ENCODE measurements around the gene ADARB2. TPM values are rescaled to one million over a fixed set of nuclear protein-coding genes. Genes with fewer than 3 reads are reported as not detected.

The ADARB2 gene
- total RNA-seq, 2 donors from 2014 or later: not detected

DNA sequence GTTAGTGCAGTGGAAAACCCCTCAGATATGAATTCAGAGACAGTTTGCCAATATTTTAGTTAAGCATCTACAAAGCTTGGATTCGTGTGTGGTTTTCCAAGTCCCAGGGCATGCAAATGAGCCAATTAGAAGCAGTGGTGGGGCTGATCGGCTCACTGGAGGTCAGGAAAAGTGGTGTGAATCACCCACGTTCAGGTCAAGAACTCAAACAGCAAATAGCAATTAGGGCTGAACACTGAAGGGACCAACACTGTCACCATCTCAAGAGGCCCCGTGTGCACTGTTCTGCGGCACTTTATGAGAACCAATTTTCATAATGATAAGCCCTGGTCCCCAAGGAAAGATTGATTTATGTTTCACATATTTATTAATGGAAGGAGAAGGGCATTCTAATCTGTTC lies 68.9 kb downstream of the ADARB2 start:
- intact Hi-C loops (cut with DNase I): no loop called here
- DNase-seq (ENCODE audit: low spot score): peak; percentile 28

GRCh38 chr10:1667392-1667791 lies 69.9 kb downstream of the ADARB2 start:
- DNase-seq (ENCODE audit: low spot score): no peak
- intact Hi-C loops (cut with DNase I): no loop called here

- no peak for DNase-seq (ENCODE audit: low spot score)
- intact Hi-C loops (cut with DNase I): no loop called here
Measured at GRCh38 chr10:1666147-1666546, 71.2 kb downstream of the ADARB2 start.

GRCh38 chr10:1665681-1666080 lies 71.6 kb downstream of the ADARB2 start:
- DNase-seq (ENCODE audit: low spot score): peak; percentile 66
- intact Hi-C loops (cut with DNase I): no loop called here

GRCh38 chr10:1665021-1665661 lies 72.2 kb downstream of the ADARB2 start:
- peak; percentile 67 for DNase-seq (ENCODE audit: low spot score)
- intact Hi-C loops (cut with DNase I): no loop called here

DNA sequence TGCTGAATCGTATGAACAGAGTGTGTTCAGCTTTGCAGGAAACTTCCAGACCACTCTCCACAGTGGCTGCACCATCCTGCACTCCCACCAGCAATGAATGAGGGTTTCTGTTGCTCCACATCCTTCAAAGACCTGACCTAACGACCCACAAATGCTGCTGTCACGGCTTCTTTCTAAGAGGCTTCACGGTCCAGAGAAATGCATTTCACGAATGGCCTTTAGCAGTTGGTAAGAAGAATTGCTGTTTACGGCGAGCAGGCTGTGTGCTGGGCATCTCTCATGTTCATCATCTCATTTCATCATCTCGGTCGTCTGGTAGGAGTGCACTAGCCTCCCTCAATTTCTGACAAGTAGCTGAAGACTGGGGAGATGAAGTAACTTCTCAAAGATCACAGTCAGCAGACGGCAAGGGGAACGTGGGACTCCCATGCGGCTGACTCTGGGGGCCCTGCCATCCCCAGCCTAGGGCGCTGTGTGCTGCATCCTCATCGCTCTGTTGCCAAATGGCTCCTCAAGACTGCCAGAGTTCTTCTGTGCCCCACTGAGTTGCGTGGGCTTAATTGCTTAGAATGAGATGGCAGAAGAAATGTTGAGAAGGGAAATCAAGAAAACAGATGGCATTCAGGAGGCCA lies 72.9 kb downstream of the ADARB2 start:
- peak; percentile 44 for DNase-seq (ENCODE audit: low spot score)
- intact Hi-C loops (cut with DNase I): no loop called here

DNA sequence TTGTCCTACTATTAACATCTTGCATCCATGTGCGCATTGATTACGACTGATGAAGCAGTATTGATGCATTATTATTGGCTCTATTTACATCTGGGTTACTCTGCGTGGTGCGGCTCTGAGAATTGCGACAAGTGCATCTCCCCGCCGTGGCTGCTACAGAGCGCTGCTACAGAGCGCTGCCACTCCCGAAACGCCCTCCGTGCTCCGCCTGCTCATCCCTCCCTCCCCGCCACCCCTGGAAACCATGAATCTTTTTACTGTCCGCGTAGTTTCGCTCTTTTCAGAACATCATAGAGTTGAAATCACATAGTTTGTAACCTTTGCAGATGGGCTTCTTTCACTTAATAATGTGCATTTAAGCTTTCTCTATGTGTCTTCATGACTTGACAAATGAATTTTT lies 74.1 kb downstream of the ADARB2 start:
- DNase-seq (ENCODE audit: low spot score): no peak
- intact Hi-C loops (cut with DNase I): no loop called here

DNA sequence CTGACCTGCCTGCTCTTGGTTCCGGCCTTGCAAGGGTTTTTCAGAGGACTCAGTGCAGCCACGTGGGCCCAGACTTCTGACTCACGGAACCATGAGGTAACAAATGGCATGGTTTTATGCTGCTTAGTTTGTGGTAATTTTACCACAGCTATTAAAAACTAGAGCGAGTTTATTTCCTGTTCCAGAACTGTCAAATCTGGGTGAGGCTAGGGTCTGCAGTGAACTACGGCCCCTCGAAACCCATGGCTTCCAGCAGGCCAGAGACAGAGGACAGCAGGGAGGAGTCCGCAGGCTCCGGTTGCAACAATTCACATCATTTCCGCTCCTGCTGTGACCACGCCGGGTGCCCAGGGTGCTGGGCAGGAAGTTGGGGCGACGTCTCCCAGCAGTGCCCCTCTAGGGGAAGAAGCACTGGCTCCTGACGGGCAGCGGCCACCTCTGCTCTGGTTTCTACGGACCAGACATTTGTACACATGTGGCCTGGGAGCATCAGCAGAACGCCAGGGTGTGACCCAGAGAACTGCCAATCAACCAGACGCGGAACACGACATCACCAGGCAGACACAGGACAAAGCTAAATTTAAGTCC lies 74.8 kb downstream of the ADARB2 start:
- peak; percentile 72 for DNase-seq (ENCODE audit: low spot score)
- intact Hi-C loops (cut with DNase I): no loop called here

GRCh38 chr10:1661859-1662437 lies 75.4 kb downstream of the ADARB2 start:
- peak; percentile 62 for DNase-seq (ENCODE audit: low spot score)
- intact Hi-C loops (cut with DNase I): no loop called here

DNA sequence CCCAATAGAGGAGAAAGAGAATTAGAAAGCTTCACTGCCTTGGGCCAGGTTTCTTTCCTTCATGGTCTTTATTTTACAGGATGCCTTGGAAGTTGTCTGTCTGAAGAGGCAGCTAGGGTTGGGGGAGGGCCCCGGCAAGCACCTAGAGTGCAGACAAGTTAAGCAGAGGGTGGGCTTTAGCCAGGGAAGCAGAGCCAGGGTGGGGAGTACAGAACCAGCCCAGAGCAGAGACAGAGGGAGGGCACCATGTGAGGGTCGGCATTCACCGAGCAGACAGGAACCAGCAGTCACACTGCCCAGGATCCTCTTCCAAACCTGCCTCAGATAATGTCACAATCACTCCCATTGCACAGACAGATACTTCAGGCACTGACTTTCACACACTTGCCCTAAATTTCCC lies 75.9 kb downstream of the ADARB2 start:
- intact Hi-C loops (cut with DNase I): no loop called here
- DNase-seq (ENCODE audit: low spot score): peak; percentile 48

DNA sequence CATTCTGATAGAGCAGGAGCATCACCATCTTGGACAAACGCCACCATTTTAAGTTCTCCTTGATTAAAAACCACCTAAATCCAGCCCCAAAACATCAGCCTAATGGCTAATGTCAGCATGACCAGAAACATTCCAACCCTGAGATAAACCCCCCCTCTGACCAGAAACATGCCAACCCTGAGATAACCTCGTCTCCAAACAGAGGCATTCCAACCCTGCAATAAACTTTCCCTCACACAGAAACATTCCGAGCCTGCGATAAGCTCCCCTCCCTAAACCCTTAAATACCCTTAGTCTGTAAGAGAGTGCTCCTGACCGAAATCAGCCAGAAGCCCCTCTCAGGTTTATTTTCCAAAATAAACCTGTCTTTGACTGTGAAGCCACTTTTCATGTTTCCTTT lies 76.5 kb downstream of the ADARB2 start:
- no peak for DNase-seq (ENCODE audit: low spot score)
- intact Hi-C loops (cut with DNase I): no loop called here

- intact Hi-C loops (cut with DNase I): no loop called here
- no peak for DNase-seq (ENCODE audit: low spot score)
Measured at GRCh38 chr10:1660386-1660785, 76.9 kb downstream of the ADARB2 start.

GRCh38 chr10:1659221-1659791 lies 78.0 kb downstream of the ADARB2 start:
- intact Hi-C loops (cut with DNase I): no loop called here
- peak; percentile 67 for DNase-seq (ENCODE audit: low spot score)

DNA sequence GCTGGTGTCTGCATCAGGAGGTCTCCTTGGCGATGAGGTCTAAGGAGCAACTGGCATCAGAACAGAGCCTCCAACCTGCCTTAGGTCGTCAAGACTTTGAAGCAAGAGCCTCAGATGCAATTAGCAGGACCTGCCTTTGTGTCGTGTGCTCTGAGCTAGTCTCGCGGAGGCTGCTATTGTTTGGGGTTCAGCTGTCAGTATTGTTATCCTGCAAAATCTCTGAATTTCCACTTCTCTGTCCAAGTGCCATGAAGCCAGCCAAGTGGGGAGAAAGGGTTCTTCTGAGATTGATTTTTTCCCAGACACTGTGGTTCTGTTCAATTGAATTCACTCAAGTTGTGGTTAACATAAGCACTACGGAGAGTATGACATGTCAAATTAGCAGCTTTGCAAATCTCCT lies 78.7 kb downstream of the ADARB2 start:
- no peak for DNase-seq (ENCODE audit: low spot score)
- intact Hi-C loops (cut with DNase I): no loop called here

DNA sequence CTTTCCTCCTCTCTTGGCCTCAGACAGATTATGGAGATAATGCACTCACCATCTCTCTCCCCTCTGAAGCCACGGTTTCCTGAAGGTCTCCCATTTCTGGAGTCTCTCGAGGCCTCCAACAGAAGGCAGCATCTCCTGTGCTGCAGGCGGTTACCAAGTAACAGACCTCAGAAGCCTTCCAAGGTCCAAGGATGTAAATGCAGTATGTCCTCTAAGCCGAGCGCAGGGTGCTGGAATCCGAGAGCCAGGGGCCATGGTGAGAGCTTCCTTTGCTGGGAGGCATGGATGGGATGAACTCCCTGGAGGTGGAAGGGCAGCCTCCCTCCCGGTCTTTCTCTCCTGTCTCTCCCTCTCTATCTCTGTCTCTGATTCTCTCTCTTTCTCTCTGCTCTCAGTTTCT lies 79.8 kb downstream of the ADARB2 start:
- peak; percentile 46 for DNase-seq (ENCODE audit: low spot score)
- intact Hi-C loops (cut with DNase I): no loop called here

DNA sequence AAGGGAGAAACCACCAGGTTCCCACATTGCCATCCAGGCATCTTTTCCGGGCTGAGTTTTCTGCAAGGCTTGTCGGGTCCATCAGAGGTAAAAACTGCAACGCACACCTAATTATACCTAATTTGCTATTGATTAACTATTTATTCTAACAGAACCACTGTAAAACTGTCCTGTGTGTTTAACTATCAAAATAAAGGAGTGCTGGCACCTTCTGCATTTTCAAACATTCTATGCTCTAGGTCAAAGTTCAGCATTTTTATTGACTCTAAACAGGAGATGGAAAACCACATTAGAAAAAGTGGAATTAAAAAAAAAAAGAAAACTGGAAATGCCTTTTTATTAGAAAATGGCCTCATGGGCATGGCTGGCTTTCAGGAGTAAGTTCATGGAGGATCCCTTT lies 82.0 kb downstream of the ADARB2 start:
- no peak for DNase-seq (ENCODE audit: low spot score)
- intact Hi-C loops (cut with DNase I): no loop called here

DNA sequence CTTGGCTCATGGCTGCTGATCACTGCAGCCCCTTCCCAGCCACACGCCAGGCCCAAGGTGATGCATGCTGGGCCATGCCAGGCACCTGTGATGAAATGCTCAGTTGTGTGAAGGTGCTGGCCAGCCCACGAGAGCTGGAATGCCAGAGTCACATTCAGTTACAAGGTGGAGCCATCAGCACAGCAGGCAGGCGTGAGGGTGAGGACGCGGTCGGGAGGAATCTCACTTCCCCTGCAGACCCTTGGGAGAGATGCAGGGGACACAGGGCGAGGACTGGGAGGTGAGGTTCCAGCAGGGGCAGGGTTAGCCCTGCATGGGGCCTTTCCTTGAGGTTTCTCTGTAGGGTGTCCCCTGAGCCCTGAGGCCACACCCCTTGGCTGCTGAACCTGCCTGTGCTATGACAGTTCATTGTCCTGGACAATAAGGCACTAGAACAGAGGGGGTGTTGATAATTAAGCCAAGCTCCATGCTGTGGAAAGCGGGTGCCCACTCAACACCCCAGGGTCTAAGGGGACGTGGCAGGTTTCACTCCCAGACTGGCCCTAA lies 82.4 kb downstream of the ADARB2 start:
- peak; percentile 71 for DNase-seq (ENCODE audit: low spot score)
- intact Hi-C loops (cut with DNase I): no loop called here

DNA sequence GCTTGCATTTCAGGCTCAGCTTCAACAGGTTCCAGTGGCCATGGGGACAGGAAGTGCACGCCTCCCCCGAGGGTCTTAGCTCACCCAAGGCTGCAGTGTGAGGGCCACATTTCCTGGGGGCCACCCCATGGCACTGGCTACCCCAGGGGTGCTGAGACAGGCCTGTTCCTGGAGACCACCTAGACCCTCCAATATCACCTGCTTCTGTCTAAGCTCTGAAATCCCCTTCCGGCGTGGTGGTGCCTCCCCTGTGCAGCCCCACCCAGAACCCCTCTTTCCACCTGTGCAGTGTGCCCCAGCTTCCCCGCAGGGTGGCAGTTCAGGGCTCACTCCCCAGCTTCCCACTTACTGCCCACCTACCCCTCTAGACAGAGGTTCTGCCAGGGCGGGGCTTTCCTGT lies 83.1 kb downstream of the ADARB2 start:
- DNase-seq (ENCODE audit: low spot score): peak; percentile 66
- intact Hi-C loops (cut with DNase I): no loop called here

DNA sequence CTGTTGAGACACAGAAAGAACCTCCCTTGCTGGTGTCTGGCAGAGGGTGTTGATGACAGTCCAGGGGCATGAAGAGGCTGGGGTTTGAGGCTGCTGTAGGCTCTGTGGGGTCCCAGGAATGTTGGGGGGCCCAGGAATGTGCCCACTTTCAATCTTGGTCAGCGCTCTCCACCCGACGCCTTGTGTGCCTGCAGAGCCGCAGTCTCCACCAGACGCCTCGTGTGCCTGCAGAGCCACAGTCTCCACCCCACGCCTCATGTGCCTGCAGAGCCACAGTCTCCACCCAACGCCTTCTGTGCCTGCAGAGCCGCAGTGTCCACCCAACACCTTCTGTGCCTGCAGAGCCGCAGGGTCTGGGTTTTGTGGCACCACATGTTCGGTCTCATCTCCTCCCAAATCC lies 84.0 kb downstream of the ADARB2 start:
- intact Hi-C loops (cut with DNase I): no loop called here
- peak; percentile 11 for DNase-seq (ENCODE audit: low spot score)

- peak; percentile 37 for DNase-seq (ENCODE audit: low spot score)
- intact Hi-C loops (cut with DNase I): no loop called here
Measured at GRCh38 chr10:1652151-1652550, 85.2 kb downstream of the ADARB2 start.

All from posterior vena cava (tissue), 2 donors.